Stomach (tissue), 9 donors: ENCODE results near the gene TPST2. TPM values are rescaled to one million over a fixed set of nuclear protein-coding genes. Genes with fewer than 3 reads are reported as not detected.

Experiments
- DNase-seq, 2 donors: peaks; one replicate each; pipeline versions ENCODE4 v3.0.0 to v3.0.0-alpha.2; 2013 to 2019
- H3K27ac ChIP-seq, 5 donors: fragments of 200-600 bp in 4 of 5; sonication (generic) in 4 of 5; one replicate each; pipeline ENCODE4 v1.5.1; 2013 to 2019; ENCODE audit warnings: mild to moderate bottlenecking in 1 of 5, moderate library complexity in 1 of 5
- H3K27me3 ChIP-seq, 3 donors: fragments of 200-600 bp; sonication (generic); one replicate each; pipeline ENCODE4 v1.5.1; 2017 to 2019; ENCODE audit warnings: mixed run types in 1 of 3
- H3K36me3 ChIP-seq, 4 donors: fragments of 200-600 bp; sonication (generic); 1 replicate in 3 of 4; 2 replicates in 1 of 4; pipeline ENCODE4 v1.5.1; 2016 to 2019
- H3K4me1 ChIP-seq, 4 donors: fragments of 200-600 bp; sonication (generic); one replicate each; pipeline ENCODE4 v1.5.1; 2016 to 2019
- H3K4me3 ChIP-seq, 4 donors: fragments of 200-600 bp; sonication (generic) in 3 of 4; one replicate each; pipeline ENCODE4 v1.5.1; 2016 to 2019; ENCODE audit warnings: mild to moderate bottlenecking in 1 of 4
- H3K9me3 ChIP-seq, 4 donors: fragments of 200-600 bp; sonication (generic); one replicate each; pipeline ENCODE4 v1.5.1; 2016 to 2019
- EP300 ChIP-seq: sonication (generic); formaldehyde crosslinking; IDR thresholded peaks from one replicate; pipeline ENCODE4 v1.6.1; 2017; ENCODE audit warnings: antibody characterized with exemption
- POLR2A ChIP-seq, 4 donors: fragments of 450-650 bp; IDR thresholded peaks; one replicate each; pipeline ENCODE4 v1.6.1; 2016; ENCODE audit warnings: antibody characterized with exemption in 4 of 4, control low read depth in 2 of 4, mild to moderate bottlenecking in 1 of 4, moderate library complexity in 1 of 4
- POLR2AphosphoS5 ChIP-seq, 3 donors: sonication (generic); formaldehyde crosslinking; IDR thresholded peaks; one replicate each; pipeline ENCODE4 v1.6.1; 2016; ENCODE audit warnings: antibody characterized with exemption in 3 of 3
- WGBS, 5 donors: extraction: QIAGEN DNeasy Blood & Tissue Kit in 3 of 5; methylation state at CpG; one replicate each; pipeline versions ENCODE4 v1.1.5 to v1.1.7; 2013 to 2018; 5-methylcytosine and 5-hydroxymethylcytosine counted together
- intact Hi-C: fragments of 100-400 bp; cut with DNase I; formaldehyde crosslinking; loops from one replicate; pipeline ENCODE4 v1.15.1; 2023; ENCODE audit warnings: low total_unique reads
- polyA plus RNA-seq, 3 donors: library from polyadenylated mRNA; stranded (reverse); fragments of 200-250 nt; gene quantifications; one replicate each; pipeline ENCODE4 v1.2.3, GENCODE V29; 2013
- total RNA-seq, 5 donors: library from RNA; depleted of rRNA; stranded (reverse); fragments of >200 nt; gene quantifications; one replicate each; pipeline versions ENCODE4 v1.1.0 to v1.2.3, GENCODE V29; 2014 to 2016
- TF ChIP-seq, protein P1 (sequence below), 7 experiments: fragments of 450-650 bp in 4 of 7; fragments of 200-600 bp in 3 of 7; sonication (generic) in 3 of 7; IDR thresholded peaks; one replicate each; pipeline ENCODE4 v1.5.1; 2016 to 2019; ENCODE audit warnings: antibody characterized with exemption in 7 of 7, control low read depth in 2 of 7, mild to moderate bottlenecking in 1 of 7
- donor health status: healthy with polysubstance abuse.
- donor health status: Bipolar disorder and iron deficiency.
- donor health status: healthy.

Gene TPST2
- total and polyA plus RNA-seq, 8 donors = 5.3 to 88.3 (median 10.4) TPM

DNA sequence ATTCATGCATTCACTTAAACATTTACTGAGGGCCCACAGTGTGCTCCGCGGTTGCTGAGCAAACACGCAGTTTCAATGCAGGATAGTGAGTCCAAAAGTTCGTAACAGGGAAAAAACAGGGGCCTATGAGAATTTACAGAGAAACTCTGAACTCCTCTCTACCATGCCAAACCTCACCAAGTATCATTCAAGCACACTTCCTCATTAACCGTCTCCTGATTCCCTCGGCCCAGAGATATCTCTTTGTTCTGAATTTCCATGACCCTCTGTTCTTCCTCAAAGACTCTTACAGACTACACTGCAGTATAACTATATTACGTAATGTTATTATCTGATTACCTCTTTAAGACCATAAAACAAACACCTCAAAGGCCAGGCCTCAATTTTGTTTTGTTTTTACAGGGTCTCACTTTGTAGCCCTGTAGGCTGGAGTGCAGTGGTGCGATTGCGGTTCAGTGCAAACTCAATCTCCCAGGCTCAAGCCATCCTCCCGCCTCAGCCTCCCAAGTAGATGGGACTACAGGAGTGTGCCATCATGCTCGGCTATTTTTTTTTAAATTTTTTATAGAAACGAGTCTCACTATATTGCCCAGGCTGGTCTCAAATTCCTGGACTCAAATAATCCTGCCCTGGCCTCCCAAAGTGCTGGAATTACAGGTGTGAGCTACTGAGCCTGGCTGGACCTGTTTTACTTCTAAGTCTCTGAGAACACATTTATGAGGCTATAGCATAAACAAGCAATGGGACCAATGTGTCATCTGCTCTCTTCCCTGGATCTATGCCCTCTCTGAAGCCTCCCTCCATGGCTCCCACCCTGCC is 109.9 kb downstream of the TPST2 start:
- TF ChIP-seq EP300 (no peak), POLR2A (IDR thresholded peaks at IDR 0.05) (no peak), POLR2AphosphoS5 (IDR thresholded peaks at IDR 0.05) (no peak)
- TF ChIP-seq, protein P1, sequence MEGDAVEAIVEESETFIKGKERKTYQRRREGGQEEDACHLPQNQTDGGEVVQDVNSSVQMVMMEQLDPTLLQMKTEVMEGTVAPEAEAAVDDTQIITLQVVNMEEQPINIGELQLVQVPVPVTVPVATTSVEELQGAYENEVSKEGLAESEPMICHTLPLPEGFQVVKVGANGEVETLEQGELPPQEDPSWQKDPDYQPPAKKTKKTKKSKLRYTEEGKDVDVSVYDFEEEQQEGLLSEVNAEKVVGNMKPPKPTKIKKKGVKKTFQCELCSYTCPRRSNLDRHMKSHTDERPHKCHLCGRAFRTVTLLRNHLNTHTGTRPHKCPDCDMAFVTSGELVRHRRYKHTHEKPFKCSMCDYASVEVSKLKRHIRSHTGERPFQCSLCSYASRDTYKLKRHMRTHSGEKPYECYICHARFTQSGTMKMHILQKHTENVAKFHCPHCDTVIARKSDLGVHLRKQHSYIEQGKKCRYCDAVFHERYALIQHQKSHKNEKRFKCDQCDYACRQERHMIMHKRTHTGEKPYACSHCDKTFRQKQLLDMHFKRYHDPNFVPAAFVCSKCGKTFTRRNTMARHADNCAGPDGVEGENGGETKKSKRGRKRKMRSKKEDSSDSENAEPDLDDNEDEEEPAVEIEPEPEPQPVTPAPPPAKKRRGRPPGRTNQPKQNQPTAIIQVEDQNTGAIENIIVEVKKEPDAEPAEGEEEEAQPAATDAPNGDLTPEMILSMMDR (IDR thresholded peaks at IDR 0.05) = no peak
- H3K9me3 ChIP-seq = no peaks in the 10 kb centered on the region
- peaks cover 10 to 43% (median 35%) of the 10 kb centered on the region in 4 donors for H3K36me3 ChIP-seq
- H3K27ac ChIP-seq = peak overlapping the region in 4 of 5 donors; percentile 38 to 65 (median 56)
- H3K4me1 ChIP-seq = peaks cover 49 to 69% (median 56%) of the 10 kb centered on the region in 4 donors
- H3K4me3 ChIP-seq = peak overlapping the region in 3 of 4 donors; percentile 20 to 34 (median 24)
- DNase-seq = peak in 1 of 2 donors; percentile 26
- WGBS, 5 donors = 36 to 54% (median 53%) methylated on average over 12 of the region's 12 CpGs
- H3K27me3 ChIP-seq = no peaks in the 10 kb centered on the region
- intact Hi-C loops = no loop called here

DNA sequence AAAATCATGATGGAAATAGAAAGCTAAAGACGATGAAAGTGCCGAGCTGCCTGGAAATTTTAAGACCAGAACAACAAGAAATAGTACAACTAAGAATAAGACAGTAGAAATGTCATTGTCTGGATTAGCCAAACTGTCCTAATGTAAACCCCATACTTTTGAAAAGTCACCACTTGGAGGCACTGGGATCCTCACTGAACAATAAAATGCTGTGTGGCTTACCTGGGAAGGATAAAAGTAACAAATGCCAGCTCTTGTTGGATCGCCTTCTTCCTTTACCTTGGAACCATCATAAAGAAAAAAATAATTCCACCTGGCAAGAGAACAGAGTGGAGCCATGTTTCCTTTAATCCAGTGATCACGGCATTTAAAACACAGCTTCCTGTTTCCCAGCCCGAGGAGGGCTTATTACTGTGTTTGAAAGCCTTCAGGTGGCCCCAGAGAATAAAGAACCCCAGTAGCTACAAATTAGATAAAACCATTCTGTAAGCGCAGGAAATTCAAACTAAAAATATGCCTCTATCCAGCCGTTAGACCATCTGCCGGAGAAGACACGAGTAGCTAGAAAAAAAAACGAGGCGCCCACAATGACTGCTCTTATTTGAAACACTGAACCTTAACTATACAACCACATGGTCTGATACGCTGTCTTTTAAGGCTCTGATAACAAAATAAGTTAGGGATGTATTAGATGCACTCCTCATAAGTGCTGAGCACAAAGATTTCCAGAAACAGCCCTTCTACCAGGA is 110.7 kb downstream of the TPST2 start:
- 32 to 46% (median 35%) methylated on average over 12 of the region's 12 CpGs for WGBS, 5 donors

DNA sequence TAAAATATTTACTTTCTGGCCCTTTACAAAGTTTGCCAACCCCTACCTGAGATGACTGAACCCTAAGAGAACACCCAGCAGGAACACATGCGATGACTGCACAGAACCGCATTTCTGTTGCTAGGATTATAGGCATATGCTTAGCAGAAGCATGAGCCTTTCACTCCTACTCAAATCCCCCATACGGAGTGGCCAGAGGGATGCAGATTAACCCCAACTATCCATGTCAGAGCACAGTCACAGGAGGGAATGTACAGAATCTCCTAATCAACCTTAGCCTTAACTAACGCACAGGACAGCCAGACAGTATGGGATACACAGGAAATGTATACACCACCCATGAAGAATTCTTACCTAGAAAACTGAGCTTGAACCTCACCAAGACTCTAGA is 112.6 kb downstream of the TPST2 start:
- intact Hi-C loops = no loop called here
- Histone ChIP-seq H3K27me3 (no peaks in the 10 kb centered on the region), H3K4me1 (peaks cover 31 to 56% (median 35%) of the 10 kb centered on the region in 4 donors), H3K9me3 (no peaks in the 10 kb centered on the region), H3K36me3 (peaks cover 24 to 70% (median 61%) of the 10 kb centered on the region in 4 donors), H3K4me3 (no peak overlapping the region), H3K27ac (no peak overlapping the region)
- 38 to 45% (median 41%) methylated on average over 4 of the region's 4 CpGs for WGBS, 5 donors
- no peak for DNase-seq
- TF ChIP-seq, protein P1 (IDR thresholded peaks at IDR 0.05) = no peak
- TF ChIP-seq EP300 (no peak), POLR2A (IDR thresholded peaks at IDR 0.05) (no peak), POLR2AphosphoS5 (IDR thresholded peaks at IDR 0.05) (no peak)

More for the DNA sequence above, 110.7 kb downstream of the TPST2 start:
- Histone ChIP-seq H3K4me1 (peaks cover 41 to 69% (median 48%) of the 10 kb centered on the region in 4 donors), H3K27me3 (no peaks in the 10 kb centered on the region), H3K36me3 (peaks cover 15 to 51% (median 42%) of the 10 kb centered on the region in 4 donors), H3K9me3 (no peaks in the 10 kb centered on the region), H3K27ac (peak overlapping the region in 4 of 5 donors; percentile 38 to 65 (median 56)), H3K4me3 (peak overlapping the region in 3 of 4 donors; percentile 20 to 34 (median 24))
- no peak for TF ChIP-seq POLR2AphosphoS5 (IDR thresholded peaks at IDR 0.05)
- TF ChIP-seq, protein P1 (IDR thresholded peaks at IDR 0.05) = no peak
- TF ChIP-seq EP300 = no peak
- TF ChIP-seq POLR2A (IDR thresholded peaks at IDR 0.05) = no peak
- intact Hi-C loops = no loop called here
- DNase-seq = peak in 1 of 2 donors; percentile 33

DNA sequence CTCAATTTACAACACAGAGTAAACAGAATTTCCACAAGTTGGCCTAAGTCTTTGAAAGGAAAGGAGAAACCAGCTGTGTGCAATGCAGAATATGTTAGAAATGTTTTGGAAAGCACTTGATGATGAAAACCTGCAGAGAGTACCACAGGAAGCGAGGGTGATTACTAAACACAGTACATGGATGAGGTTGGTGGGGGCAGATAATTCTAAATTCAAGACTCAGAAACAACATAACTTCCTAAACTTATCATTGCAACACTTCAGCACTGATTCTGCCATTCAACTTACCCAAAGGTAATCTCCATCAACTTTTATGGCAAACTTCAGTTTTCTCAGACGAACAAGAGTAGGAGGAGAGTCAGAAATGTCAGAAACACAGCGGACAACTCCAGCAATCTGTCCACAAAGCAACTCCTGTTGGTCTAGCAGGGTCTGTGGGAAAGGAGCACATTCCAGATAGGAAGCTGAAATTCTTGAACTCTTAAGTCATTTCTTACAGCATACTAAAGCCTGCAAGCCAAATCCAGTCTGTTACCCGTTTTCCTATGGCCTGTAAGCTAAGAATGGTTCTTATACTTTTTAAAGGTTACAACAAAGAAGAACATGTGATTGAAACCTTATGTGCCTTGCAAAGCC is 113.1 kb downstream of the TPST2 start:
- peaks cover 26 to 75% (median 66%) of the 10 kb centered on the region in 4 donors for H3K36me3 ChIP-seq

More for the DNA sequence above, 113.1 kb downstream of the TPST2 start:
- Histone ChIP-seq H3K4me3 (no peak overlapping the region), H3K27ac (no peak overlapping the region), H3K9me3 (no peaks in the 10 kb centered on the region), H3K27me3 (no peaks in the 10 kb centered on the region), H3K4me1 (peaks cover 28 to 51% (median 30%) of the 10 kb centered on the region in 4 donors)
- no peak for TF ChIP-seq EP300
- TF ChIP-seq POLR2AphosphoS5 (IDR thresholded peaks at IDR 0.05) = no peak
- no peak for TF ChIP-seq POLR2A (IDR thresholded peaks at IDR 0.05)
- TF ChIP-seq, protein P1 (IDR thresholded peaks at IDR 0.05) = no peak
- 82 to 96% (median 86%) methylated on average over 4 of the region's 4 CpGs for WGBS, 5 donors
- DNase-seq = no peak
- intact Hi-C loops = no loop called here
